WTC11 (cell line): ENCODE results near the gene PDAP1. TPM values are rescaled to one million over a fixed set of nuclear protein-coding genes. Genes with fewer than 3 reads are reported as not detected.

Experiments
- ATAC-seq: fragments of 200-7000 bp; cut with Tn5 transposase; 2 replicates; pipeline ENCODE4 v1.10.0; 2021; ENCODE audit warnings: mild to moderate bottlenecking, moderate library complexity
- CTCF ChIA-PET: fragments of 300-600 bp; sonication (Branson Sonifier 250); formaldehyde crosslinking; loops from one replicate; lab custom pipeline; 2021; ENCODE audit warnings: antibody characterized with exemption; lab: Charles Lee
- POLR2A ChIA-PET: fragments of 350-600 bp; sonication (Branson Sonifier 250); formaldehyde crosslinking; loops from one replicate; lab custom pipeline; 2021; ENCODE audit warnings: antibody characterized with exemption; lab: Charles Lee
- DNase-seq: peaks from one replicate; pipeline ENCODE4 v3.0.0; 2021; ENCODE audit warnings: low spot score
- H3K27ac Mint-ChIP-seq: 2 replicates; pipeline ENCODE4 v1.8.0; 2021; ENCODE audit warnings: mixed read lengths
- H3K27me3 Mint-ChIP-seq: 2 replicates; pipeline ENCODE4 v1.8.0; 2021; ENCODE audit warnings: low read depth, mild to moderate bottlenecking, moderate library complexity, mixed read lengths
- H3K36me3 Mint-ChIP-seq: 2 replicates; pipeline ENCODE4 v1.8.0; 2021; ENCODE audit warnings: mixed read lengths
- H3K4me1 Mint-ChIP-seq: 2 replicates; pipeline ENCODE4 v1.8.0; 2022; ENCODE audit warnings: mixed read lengths
- H3K4me3 Mint-ChIP-seq: 2 replicates; pipeline ENCODE4 v1.8.0; 2021; ENCODE audit warnings: mild to moderate bottlenecking, moderate library complexity, mixed read lengths
- H3K9me3 Mint-ChIP-seq: 2 replicates; pipeline ENCODE4 v1.8.0; 2021; ENCODE audit warnings: mixed read lengths
- CBFB ChIP-seq: sonication (generic); formaldehyde crosslinking; IDR thresholded peaks from 2 replicates; pipeline ENCODE4 v1.8.1; 2022; ENCODE audit warnings: mild to moderate bottlenecking, low read depth, missing genetic modification reagents
- EMX1 ChIP-seq: fragments of 250-450 bp; sonication (Bioruptor Pico); IDR thresholded peaks from 2 replicates; pipeline ENCODE4 v1.8.0; 2021; ENCODE audit warnings: mild to moderate bottlenecking
- FOXJ3 ChIP-seq: sonication (generic); formaldehyde crosslinking; IDR thresholded peaks from 2 replicates; pipeline ENCODE4 v1.9.0; 2021; ENCODE audit warnings: missing genetic modification reagents, mild to moderate bottlenecking, borderline replicate concordance
- FOXP1 ChIP-seq: sonication (generic); formaldehyde crosslinking; IDR thresholded peaks from 2 replicates; pipeline ENCODE4 v1.8.0; 2022; ENCODE audit warnings: missing genetic modification reagents, mild to moderate bottlenecking, moderate library complexity, borderline replicate concordance
- PRRX2 ChIP-seq: fragments of 250-450 bp; sonication (Bioruptor Pico); IDR thresholded peaks from 2 replicates; pipeline ENCODE4 v1.8.0; 2021; ENCODE audit warnings: mild to moderate bottlenecking
- SOX15 ChIP-seq: fragments of 250-450 bp; sonication (Bioruptor Pico); IDR thresholded peaks from 2 replicates; pipeline ENCODE4 v1.9.0; 2021; ENCODE audit warnings: mild to moderate bottlenecking
- TEAD4 ChIP-seq: sonication (generic); formaldehyde crosslinking; IDR thresholded peaks from 2 replicates; pipeline ENCODE4 v1.8.0; 2022; ENCODE audit warnings: mild to moderate bottlenecking, missing genetic modification reagents
- ZNF416 ChIP-seq: fragments of 250-450 bp; sonication (Bioruptor Pico); IDR thresholded peaks from 2 replicates; pipeline ENCODE4 v1.9.0; 2021; ENCODE audit warnings: mild to moderate bottlenecking, inconsistent platforms
- ZNF423 ChIP-seq: fragments of 250-450 bp; sonication (Bioruptor Pico); IDR thresholded peaks from 2 replicates; pipeline ENCODE4 v2.1.2; 2022; ENCODE audit warnings: mild to moderate bottlenecking, moderate library complexity
- total RNA-seq: library from RNA; stranded (reverse); gene quantifications from 3 replicates; pipeline ENCODE4 v1.2.3, GENCODE V29; 2021
- TF ChIP-seq, protein P1 (sequence below): fragments of 250-450 bp; sonication (Bioruptor Pico); IDR thresholded peaks from 2 replicates; pipeline ENCODE4 v1.9.0; 2021; ENCODE audit warnings: mild to moderate bottlenecking, borderline replicate concordance
- TF ChIP-seq, protein P2 (sequence below): fragments of 250-450 bp; sonication (Bioruptor Pico); IDR thresholded peaks from 2 replicates; pipeline ENCODE4 v1.8.0; 2021; ENCODE audit warnings: mild to moderate bottlenecking
- TF ChIP-seq, protein P3 (sequence below): sonication (generic); formaldehyde crosslinking; conservative IDR thresholded peaks from 2 replicates; pipeline ENCODE4 v1.8.1; 2022; ENCODE audit warnings: mild to moderate bottlenecking, missing genetic modification reagents
- TF ChIP-seq, protein P4 (sequence below): sonication (generic); formaldehyde crosslinking; IDR thresholded peaks from 2 replicates; pipeline ENCODE4 v1.8.0; 2023; ENCODE audit warnings: mild to moderate bottlenecking, missing genetic modification reagents
- TF ChIP-seq, protein P5 (sequence below): sonication (generic); formaldehyde crosslinking; IDR thresholded peaks from 2 replicates; pipeline ENCODE4 v1.8.1; 2022; ENCODE audit warnings: missing genetic modification reagents, borderline replicate concordance
- TF ChIP-seq, protein P6 (sequence below): sonication (generic); formaldehyde crosslinking; IDR thresholded peaks from 2 replicates; pipeline ENCODE4 v1.8.0; 2022; ENCODE audit warnings: mild to moderate bottlenecking, missing genetic modification reagents
- TF ChIP-seq, protein P7 (sequence below): sonication (generic); formaldehyde crosslinking; IDR thresholded peaks from 2 replicates; pipeline ENCODE4 v1.8.0; 2022; ENCODE audit warnings: mild to moderate bottlenecking, missing genetic modification reagents
- TF ChIP-seq, protein P8 (sequence below): sonication (generic); formaldehyde crosslinking; IDR thresholded peaks from 2 replicates; pipeline ENCODE4 v1.8.1; 2023; ENCODE audit warnings: mild to moderate bottlenecking, missing genetic modification reagents, moderate library complexity
- TF ChIP-seq, protein P9 (sequence below): sonication (generic); formaldehyde crosslinking; conservative IDR thresholded peaks from 2 replicates; pipeline ENCODE4 v1.8.1; 2023; ENCODE audit warnings: mild to moderate bottlenecking, low read depth, missing genetic modification reagents, moderate library complexity

PDAP1 gene
- total RNA-seq, 1 experiment from 2014 or later: 177 TPM

DNA sequence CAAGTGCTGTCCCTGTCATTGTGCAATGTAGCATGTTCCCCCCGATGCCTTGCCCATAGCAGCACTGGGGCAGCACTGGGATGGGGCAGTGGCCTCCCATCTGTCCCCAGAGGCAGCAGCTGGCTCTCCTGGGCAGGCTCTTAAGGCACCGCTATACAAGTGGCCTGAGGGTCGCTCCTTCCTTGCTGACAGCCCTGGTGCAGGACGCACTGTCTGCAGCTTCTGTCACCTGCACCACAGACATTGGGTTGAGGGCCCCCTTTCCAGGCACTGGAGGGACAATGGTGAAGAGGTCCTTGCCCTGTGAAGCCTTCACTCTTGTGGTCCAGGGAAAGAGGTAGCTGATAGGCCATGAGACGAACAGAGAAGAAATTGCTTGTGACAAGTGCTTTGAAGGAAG lies 40.9 kb upstream of the PDAP1 start (continued):
- no peak for TF ChIP-seq TEAD4 (CRISPR knock-in tag)
- no peak for TF ChIP-seq FOXJ3 (CRISPR knock-in tag)
- TF ChIP-seq CBFB (CRISPR knock-in tag): no peak
- TF ChIP-seq, protein P1, sequence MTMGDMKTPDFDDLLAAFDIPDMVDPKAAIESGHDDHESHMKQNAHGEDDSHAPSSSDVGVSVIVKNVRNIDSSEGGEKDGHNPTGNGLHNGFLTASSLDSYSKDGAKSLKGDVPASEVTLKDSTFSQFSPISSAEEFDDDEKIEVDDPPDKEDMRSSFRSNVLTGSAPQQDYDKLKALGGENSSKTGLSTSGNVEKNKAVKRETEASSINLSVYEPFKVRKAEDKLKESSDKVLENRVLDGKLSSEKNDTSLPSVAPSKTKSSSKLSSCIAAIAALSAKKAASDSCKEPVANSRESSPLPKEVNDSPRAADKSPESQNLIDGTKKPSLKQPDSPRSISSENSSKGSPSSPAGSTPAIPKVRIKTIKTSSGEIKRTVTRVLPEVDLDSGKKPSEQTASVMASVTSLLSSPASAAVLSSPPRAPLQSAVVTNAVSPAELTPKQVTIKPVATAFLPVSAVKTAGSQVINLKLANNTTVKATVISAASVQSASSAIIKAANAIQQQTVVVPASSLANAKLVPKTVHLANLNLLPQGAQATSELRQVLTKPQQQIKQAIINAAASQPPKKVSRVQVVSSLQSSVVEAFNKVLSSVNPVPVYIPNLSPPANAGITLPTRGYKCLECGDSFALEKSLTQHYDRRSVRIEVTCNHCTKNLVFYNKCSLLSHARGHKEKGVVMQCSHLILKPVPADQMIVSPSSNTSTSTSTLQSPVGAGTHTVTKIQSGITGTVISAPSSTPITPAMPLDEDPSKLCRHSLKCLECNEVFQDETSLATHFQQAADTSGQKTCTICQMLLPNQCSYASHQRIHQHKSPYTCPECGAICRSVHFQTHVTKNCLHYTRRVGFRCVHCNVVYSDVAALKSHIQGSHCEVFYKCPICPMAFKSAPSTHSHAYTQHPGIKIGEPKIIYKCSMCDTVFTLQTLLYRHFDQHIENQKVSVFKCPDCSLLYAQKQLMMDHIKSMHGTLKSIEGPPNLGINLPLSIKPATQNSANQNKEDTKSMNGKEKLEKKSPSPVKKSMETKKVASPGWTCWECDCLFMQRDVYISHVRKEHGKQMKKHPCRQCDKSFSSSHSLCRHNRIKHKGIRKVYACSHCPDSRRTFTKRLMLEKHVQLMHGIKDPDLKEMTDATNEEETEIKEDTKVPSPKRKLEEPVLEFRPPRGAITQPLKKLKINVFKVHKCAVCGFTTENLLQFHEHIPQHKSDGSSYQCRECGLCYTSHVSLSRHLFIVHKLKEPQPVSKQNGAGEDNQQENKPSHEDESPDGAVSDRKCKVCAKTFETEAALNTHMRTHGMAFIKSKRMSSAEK: no peak
- TF ChIP-seq, protein P2, sequence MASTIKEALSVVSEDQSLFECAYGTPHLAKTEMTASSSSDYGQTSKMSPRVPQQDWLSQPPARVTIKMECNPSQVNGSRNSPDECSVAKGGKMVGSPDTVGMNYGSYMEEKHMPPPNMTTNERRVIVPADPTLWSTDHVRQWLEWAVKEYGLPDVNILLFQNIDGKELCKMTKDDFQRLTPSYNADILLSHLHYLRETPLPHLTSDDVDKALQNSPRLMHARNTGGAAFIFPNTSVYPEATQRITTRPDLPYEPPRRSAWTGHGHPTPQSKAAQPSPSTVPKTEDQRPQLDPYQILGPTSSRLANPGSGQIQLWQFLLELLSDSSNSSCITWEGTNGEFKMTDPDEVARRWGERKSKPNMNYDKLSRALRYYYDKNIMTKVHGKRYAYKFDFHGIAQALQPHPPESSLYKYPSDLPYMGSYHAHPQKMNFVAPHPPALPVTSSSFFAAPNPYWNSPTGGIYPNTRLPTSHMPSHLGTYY (CRISPR knock-in tag): no peak
- no peak for TF ChIP-seq EMX1 (CRISPR knock-in tag)
- no peak for TF ChIP-seq PRRX2

DNA sequence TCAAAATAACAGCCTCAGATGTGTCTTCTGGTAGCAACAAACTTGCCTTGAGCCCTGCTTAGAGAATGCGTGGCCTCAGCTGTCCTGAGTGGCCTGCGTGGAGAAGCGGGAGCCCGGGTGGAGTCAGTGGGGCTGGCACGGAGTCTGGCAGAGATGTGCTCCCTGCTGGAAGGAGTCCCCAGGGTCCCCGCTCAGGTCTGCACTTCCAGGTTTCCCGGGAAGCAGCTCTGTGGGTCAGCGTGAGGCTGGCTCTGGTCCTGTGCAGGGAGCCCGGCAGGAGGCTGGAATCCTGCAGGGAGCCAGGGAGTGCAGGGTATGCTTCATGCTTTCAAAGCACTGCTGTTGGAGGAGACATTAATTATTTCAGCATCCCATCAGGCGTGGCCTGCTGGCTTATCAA lies 40.5 kb upstream of the PDAP1 start:
- DNase-seq (no peak), ATAC-seq (no peak)
- Mint-ChIP-seq H3K4me1 (no peaks in the 10 kb centered on the region), H3K4me3 (no peak overlapping the region), H3K36me3 (peaks cover 62% of the 10 kb centered on the region), H3K9me3 (no peaks in the 10 kb centered on the region), H3K27ac (no peak overlapping the region), H3K27me3 (no peaks in the 10 kb centered on the region)
- POLR2A ChIA-PET: no interaction called here
- CTCF ChIA-PET: interaction anchor here (0.6 kb wide), 1 partner anchor 11 kb away, joined by 6 read pairs; the partner anchor contains the start of gene PTCD1
- no peak for TF ChIP-seq FOXP1 (CRISPR knock-in tag)
- TF ChIP-seq, protein P3, sequence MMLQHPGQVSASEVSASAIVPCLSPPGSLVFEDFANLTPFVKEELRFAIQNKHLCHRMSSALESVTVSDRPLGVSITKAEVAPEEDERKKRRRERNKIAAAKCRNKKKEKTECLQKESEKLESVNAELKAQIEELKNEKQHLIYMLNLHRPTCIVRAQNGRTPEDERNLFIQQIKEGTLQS (CRISPR knock-in tag): no peak
- TF ChIP-seq ZNF416 (CRISPR knock-in tag): no peak
- TF ChIP-seq, protein P4, sequence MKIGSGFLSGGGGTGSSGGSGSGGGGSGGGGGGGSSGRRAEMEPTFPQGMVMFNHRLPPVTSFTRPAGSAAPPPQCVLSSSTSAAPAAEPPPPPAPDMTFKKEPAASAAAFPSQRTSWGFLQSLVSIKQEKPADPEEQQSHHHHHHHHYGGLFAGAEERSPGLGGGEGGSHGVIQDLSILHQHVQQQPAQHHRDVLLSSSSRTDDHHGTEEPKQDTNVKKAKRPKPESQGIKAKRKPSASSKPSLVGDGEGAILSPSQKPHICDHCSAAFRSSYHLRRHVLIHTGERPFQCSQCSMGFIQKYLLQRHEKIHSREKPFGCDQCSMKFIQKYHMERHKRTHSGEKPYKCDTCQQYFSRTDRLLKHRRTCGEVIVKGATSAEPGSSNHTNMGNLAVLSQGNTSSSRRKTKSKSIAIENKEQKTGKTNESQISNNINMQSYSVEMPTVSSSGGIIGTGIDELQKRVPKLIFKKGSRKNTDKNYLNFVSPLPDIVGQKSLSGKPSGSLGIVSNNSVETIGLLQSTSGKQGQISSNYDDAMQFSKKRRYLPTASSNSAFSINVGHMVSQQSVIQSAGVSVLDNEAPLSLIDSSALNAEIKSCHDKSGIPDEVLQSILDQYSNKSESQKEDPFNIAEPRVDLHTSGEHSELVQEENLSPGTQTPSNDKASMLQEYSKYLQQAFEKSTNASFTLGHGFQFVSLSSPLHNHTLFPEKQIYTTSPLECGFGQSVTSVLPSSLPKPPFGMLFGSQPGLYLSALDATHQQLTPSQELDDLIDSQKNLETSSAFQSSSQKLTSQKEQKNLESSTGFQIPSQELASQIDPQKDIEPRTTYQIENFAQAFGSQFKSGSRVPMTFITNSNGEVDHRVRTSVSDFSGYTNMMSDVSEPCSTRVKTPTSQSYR: no peak
- TF ChIP-seq SOX15 (CRISPR knock-in tag): no peak
- TF ChIP-seq ZNF423 (CRISPR knock-in tag): no peak
- TF ChIP-seq, protein P5, sequence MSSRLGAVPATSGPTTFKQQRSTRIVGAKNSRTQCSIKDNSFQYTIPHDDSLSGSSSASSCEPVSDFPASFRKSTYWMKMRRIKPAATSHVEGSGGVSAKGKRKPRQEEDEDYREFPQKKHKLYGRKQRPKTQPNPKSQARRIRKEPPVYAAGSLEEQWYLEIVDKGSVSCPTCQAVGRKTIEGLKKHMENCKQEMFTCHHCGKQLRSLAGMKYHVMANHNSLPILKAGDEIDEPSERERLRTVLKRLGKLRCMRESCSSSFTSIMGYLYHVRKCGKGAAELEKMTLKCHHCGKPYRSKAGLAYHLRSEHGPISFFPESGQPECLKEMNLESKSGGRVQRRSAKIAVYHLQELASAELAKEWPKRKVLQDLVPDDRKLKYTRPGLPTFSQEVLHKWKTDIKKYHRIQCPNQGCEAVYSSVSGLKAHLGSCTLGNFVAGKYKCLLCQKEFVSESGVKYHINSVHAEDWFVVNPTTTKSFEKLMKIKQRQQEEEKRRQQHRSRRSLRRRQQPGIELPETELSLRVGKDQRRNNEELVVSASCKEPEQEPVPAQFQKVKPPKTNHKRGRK: no peak
- TF ChIP-seq, protein P6, sequence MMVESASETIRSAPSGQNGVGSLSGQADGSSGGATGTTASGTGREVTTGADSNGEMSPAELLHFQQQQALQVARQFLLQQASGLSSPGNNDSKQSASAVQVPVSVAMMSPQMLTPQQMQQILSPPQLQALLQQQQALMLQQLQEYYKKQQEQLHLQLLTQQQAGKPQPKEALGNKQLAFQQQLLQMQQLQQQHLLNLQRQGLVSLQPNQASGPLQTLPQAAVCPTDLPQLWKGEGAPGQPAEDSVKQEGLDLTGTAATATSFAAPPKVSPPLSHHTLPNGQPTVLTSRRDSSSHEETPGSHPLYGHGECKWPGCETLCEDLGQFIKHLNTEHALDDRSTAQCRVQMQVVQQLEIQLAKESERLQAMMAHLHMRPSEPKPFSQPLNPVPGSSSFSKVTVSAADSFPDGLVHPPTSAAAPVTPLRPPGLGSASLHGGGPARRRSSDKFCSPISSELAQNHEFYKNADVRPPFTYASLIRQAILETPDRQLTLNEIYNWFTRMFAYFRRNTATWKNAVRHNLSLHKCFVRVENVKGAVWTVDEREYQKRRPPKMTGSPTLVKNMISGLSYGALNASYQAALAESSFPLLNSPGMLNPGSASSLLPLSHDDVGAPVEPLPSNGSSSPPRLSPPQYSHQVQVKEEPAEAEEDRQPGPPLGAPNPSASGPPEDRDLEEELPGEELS: no peak
- TF ChIP-seq, protein P7, sequence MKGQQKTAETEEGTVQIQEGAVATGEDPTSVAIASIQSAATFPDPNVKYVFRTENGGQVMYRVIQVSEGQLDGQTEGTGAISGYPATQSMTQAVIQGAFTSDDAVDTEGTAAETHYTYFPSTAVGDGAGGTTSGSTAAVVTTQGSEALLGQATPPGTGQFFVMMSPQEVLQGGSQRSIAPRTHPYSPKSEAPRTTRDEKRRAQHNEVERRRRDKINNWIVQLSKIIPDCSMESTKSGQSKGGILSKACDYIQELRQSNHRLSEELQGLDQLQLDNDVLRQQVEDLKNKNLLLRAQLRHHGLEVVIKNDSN (CRISPR knock-in tag): no peak
- TF ChIP-seq, protein P2 (CRISPR knock-in tag): no peak
- TF ChIP-seq, protein P8, sequence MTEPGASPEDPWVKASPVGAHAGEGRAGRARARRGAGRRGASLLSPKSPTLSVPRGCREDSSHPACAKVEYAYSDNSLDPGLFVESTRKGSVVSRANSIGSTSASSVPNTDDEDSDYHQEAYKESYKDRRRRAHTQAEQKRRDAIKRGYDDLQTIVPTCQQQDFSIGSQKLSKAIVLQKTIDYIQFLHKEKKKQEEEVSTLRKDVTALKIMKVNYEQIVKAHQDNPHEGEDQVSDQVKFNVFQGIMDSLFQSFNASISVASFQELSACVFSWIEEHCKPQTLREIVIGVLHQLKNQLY (CRISPR knock-in tag): no peak
- TF ChIP-seq, protein P9, sequence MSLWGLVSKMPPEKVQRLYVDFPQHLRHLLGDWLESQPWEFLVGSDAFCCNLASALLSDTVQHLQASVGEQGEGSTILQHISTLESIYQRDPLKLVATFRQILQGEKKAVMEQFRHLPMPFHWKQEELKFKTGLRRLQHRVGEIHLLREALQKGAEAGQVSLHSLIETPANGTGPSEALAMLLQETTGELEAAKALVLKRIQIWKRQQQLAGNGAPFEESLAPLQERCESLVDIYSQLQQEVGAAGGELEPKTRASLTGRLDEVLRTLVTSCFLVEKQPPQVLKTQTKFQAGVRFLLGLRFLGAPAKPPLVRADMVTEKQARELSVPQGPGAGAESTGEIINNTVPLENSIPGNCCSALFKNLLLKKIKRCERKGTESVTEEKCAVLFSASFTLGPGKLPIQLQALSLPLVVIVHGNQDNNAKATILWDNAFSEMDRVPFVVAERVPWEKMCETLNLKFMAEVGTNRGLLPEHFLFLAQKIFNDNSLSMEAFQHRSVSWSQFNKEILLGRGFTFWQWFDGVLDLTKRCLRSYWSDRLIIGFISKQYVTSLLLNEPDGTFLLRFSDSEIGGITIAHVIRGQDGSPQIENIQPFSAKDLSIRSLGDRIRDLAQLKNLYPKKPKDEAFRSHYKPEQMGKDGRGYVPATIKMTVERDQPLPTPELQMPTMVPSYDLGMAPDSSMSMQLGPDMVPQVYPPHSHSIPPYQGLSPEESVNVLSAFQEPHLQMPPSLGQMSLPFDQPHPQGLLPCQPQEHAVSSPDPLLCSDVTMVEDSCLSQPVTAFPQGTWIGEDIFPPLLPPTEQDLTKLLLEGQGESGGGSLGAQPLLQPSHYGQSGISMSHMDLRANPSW (CRISPR knock-in tag): no peak
